Loucy (cell line): ENCODE measurements around the gene MEGF10.

ENCODE experiments used
- CTCF ChIP-seq: fragments of 200-600 bp; sonication (generic); conservative IDR thresholded peaks from 2 replicates; pipeline ENCODE4 v1.5.1; 2014; ENCODE audit warnings: mild to moderate bottlenecking, antibody characterized with exemption, low read length
- EZH2phosphoT487 ChIP-seq: fragments of 200-600 bp; IDR thresholded peaks from 2 replicates; pipeline ENCODE4 v1.6.1; 2018; ENCODE audit warnings: antibody characterized with exemption, mild to moderate bottlenecking, moderate library complexity, borderline replicate concordance

DNA sequence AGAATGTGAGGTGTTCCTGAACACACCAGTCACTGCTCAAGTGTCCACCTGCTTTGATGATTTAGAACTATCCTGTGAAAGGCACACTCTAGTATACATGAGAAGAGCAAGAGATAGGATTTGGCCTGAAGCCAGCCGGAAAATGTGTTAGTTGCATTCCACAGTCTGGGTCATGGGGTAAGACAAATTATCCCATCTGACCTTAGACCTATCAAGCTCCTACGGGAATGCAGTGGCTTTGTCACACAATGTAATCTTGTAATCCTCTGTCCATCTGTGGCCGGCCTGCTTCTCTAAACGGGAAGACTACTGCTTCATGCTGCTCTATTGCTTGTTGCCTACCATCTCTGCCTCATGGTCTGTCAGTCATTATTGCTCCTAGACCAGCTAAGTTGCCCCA lies 134.4 kb downstream of the MEGF10 start:
- no peak for TF ChIP-seq CTCF
- no peak for TF ChIP-seq EZH2phosphoT487
